KOPT-K1 (cell line): Measurements from ENCODE around the gene ORM1.

ENCODE experiments used
- H3K27ac ChIP-seq: fragments of 200-600 bp; sonication (generic); 2 replicates; pipeline ENCODE4 v1.5.1; 2016; ENCODE audit warnings: antibody characterized with exemption, mild to moderate bottlenecking, low read depth, low read length; ENCODE audit not compliant: poor library complexity, severe bottlenecking
- H3K36me3 ChIP-seq: fragments of 200-600 bp; sonication (generic); 2 replicates; pipeline ENCODE4 v1.5.1; 2017; ENCODE audit warnings: antibody characterized with exemption, mild to moderate bottlenecking, low read length, moderate library complexity; ENCODE audit not compliant: insufficient read depth
- H3K9me3 ChIP-seq: fragments of 200-600 bp; sonication (generic); 2 replicates; pipeline ENCODE4 v1.5.1; 2017; ENCODE audit warnings: antibody characterized with exemption, low read length, mild to moderate bottlenecking; ENCODE audit not compliant: insufficient read depth, poor library complexity, severe bottlenecking

Gene ORM1

GRCh38 chr9:114296338-114296737, 26.6 kb upstream of the ORM1 start:
- no peak overlapping the region for H3K27ac ChIP-seq
- no peaks in the 10 kb centered on the region for H3K36me3 ChIP-seq
- peaks cover 14% of the 10 kb centered on the region for H3K9me3 ChIP-seq

- Histone ChIP-seq H3K9me3 (peaks cover 13% of the 10 kb centered on the region), H3K27ac (no peak overlapping the region), H3K36me3 (no peaks in the 10 kb centered on the region)
Measured at GRCh38 chr9:114299286-114300152, 23.4 kb upstream of the ORM1 start.

GRCh38 chr9:114300153-114300845, 22.6 kb upstream of the ORM1 start:
- H3K36me3 ChIP-seq = no peaks in the 10 kb centered on the region
- no peak overlapping the region for H3K27ac ChIP-seq
- H3K9me3 ChIP-seq = peaks cover 7% of the 10 kb centered on the region

- no peak overlapping the region for H3K27ac ChIP-seq
- no peaks in the 10 kb centered on the region for H3K36me3 ChIP-seq
- peaks cover 7% of the 10 kb centered on the region for H3K9me3 ChIP-seq
Measured at GRCh38 chr9:114300846-114301797, 21.8 kb upstream of the ORM1 start.

GRCh38 chr9:114301798-114302565, 20.9 kb upstream of the ORM1 start:
- H3K9me3 ChIP-seq = no peaks in the 10 kb centered on the region
- H3K27ac ChIP-seq = no peak overlapping the region
- H3K36me3 ChIP-seq = no peaks in the 10 kb centered on the region

- no peaks in the 10 kb centered on the region for H3K36me3 ChIP-seq
Measured at GRCh38 chr9:114302727-114303126, 20.2 kb upstream of the ORM1 start.

GRCh38 chr9:114303571-114303970, 19.3 kb upstream of the ORM1 start:
- H3K36me3 ChIP-seq = no peaks in the 10 kb centered on the region
- no peak overlapping the region for H3K27ac ChIP-seq
- H3K9me3 ChIP-seq = no peaks in the 10 kb centered on the region

More at GRCh38 chr9:114302727-114303126, 20.2 kb upstream of the ORM1 start:
- H3K9me3 ChIP-seq = no peaks in the 10 kb centered on the region
- H3K27ac ChIP-seq = no peak overlapping the region

GRCh38 chr9:114303977-114304376, 18.9 kb upstream of the ORM1 start:
- no peak overlapping the region for H3K27ac ChIP-seq
- no peaks in the 10 kb centered on the region for H3K9me3 ChIP-seq
- H3K36me3 ChIP-seq = no peaks in the 10 kb centered on the region

GRCh38 chr9:114304416-114305188, 18.3 kb upstream of the ORM1 start:
- Histone ChIP-seq H3K36me3 (no peaks in the 10 kb centered on the region), H3K27ac (no peak overlapping the region)

GRCh38 chr9:114307899-114308267, 15.0 kb upstream of the ORM1 start:
- Histone ChIP-seq H3K36me3 (no peaks in the 10 kb centered on the region), H3K9me3 (no peaks in the 10 kb centered on the region), H3K27ac (no peak overlapping the region)

More at GRCh38 chr9:114304416-114305188, 18.3 kb upstream of the ORM1 start:
- H3K9me3 ChIP-seq = no peaks in the 10 kb centered on the region

GRCh38 chr9:114308361-114308950, 14.4 kb upstream of the ORM1 start:
- no peak overlapping the region for H3K27ac ChIP-seq
- H3K9me3 ChIP-seq = no peaks in the 10 kb centered on the region
- no peaks in the 10 kb centered on the region for H3K36me3 ChIP-seq

- Histone ChIP-seq H3K27ac (no peak overlapping the region), H3K9me3 (no peaks in the 10 kb centered on the region), H3K36me3 (no peaks in the 10 kb centered on the region)
Measured at GRCh38 chr9:114309096-114309495, 13.8 kb upstream of the ORM1 start.
